Mesothelial cell of epicardium (in vitro differentiated cells): Measurements from ENCODE around the gene HDAC6. TPM values are rescaled to one million over a fixed set of nuclear protein-coding genes. Genes with fewer than 3 reads are reported as not detected.

ENCODE experiments used
- DNase-seq, 2 experiments: peaks; one replicate each; pipeline ENCODE4 v3.0.0; 2021; ENCODE audit warnings: low spot score in 2 of 2; ENCODE audit not compliant: unreplicated experiment in 2 of 2
- H3K27ac Mint-ChIP-seq: 2 replicates; pipeline ENCODE4 v1.8.0; 2021; ENCODE audit warnings: mixed read lengths
- H3K27me3 Mint-ChIP-seq: 2 replicates; pipeline ENCODE4 v1.8.0; 2021; ENCODE audit warnings: low read depth, mixed read lengths
- H3K36me3 Mint-ChIP-seq: 2 replicates; pipeline ENCODE4 v1.8.0; 2021; ENCODE audit warnings: mixed read lengths
- H3K4me1 Mint-ChIP-seq: 2 replicates; pipeline ENCODE4 v1.8.0; 2021; ENCODE audit warnings: mixed read lengths
- H3K4me3 Mint-ChIP-seq: 2 replicates; pipeline ENCODE4 v1.8.0; 2021; ENCODE audit warnings: mild to moderate bottlenecking, moderate library complexity, mixed read lengths
- H3K9me3 Mint-ChIP-seq: 2 replicates; pipeline ENCODE4 v1.8.0; 2021; ENCODE audit warnings: mixed read lengths
- total RNA-seq: library from RNA; stranded (reverse); gene quantifications from 3 replicates; pipeline ENCODE4 v1.2.1, GENCODE V29; 2021
- TF ChIP-seq, protein P1 (sequence below): fragments of 200-600 bp; sonication (generic); IDR thresholded peaks from one replicate; pipeline ENCODE4 v1.5.0; 2021; ENCODE audit warnings: antibody characterized with exemption; ENCODE audit not compliant: unreplicated experiment

The HDAC6 gene
- total RNA-seq, 1 donor from 2014 or later = 205 TPM

DNA sequence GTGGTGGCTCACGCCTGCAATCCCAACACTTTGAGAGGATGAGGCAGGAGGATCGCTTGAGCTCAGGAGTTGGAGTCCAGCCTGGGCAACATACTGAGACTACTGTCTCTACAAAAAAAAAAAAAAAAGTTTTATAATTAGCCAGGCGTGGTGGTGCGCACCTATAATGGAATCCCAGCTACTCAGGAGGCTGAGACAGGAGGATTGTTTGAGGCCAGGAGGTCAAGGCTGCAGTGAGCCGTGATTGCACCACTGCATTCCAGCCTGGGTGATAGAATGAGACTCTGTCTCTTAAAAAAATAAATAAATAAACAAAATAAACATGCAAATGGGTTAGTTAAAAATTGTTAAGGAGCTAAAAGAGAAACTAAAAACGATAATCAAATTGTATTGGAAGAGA lies 32.6 kb upstream of the HDAC6 start:
- peaks cover 19% of the 10 kb centered on the region for H3K9me3 Mint-ChIP-seq
- H3K27ac Mint-ChIP-seq = no peak overlapping the region
- no peak overlapping the region for H3K4me3 Mint-ChIP-seq
- H3K27me3 Mint-ChIP-seq = no peaks in the 10 kb centered on the region
- TF ChIP-seq, protein P1, sequence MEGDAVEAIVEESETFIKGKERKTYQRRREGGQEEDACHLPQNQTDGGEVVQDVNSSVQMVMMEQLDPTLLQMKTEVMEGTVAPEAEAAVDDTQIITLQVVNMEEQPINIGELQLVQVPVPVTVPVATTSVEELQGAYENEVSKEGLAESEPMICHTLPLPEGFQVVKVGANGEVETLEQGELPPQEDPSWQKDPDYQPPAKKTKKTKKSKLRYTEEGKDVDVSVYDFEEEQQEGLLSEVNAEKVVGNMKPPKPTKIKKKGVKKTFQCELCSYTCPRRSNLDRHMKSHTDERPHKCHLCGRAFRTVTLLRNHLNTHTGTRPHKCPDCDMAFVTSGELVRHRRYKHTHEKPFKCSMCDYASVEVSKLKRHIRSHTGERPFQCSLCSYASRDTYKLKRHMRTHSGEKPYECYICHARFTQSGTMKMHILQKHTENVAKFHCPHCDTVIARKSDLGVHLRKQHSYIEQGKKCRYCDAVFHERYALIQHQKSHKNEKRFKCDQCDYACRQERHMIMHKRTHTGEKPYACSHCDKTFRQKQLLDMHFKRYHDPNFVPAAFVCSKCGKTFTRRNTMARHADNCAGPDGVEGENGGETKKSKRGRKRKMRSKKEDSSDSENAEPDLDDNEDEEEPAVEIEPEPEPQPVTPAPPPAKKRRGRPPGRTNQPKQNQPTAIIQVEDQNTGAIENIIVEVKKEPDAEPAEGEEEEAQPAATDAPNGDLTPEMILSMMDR = no peak
- no peaks in the 10 kb centered on the region for H3K4me1 Mint-ChIP-seq
- H3K36me3 Mint-ChIP-seq = no peaks in the 10 kb centered on the region
- no peak for DNase-seq

DNA sequence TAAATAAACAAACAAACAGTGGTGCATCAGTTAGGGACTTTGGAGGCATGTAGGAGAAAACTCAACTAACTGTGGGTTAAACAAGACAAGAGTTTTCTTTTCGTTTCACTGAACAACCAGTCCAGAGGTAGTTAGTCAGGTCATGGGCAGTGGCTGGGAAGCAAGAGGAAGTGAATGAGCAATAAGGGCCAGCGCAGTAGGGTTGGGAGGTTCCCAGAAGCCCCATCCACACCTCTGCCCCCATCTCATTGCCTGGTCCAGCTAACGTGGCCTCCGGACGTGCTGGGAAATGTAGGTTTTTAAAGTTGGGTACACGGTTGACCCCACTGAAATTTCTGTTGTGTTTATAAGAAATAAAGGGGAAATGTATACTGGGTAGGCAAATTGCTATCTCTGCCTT lies 31.6 kb upstream of the HDAC6 start:
- H3K9me3 Mint-ChIP-seq = peaks cover 21% of the 10 kb centered on the region
- H3K27ac Mint-ChIP-seq = no peak overlapping the region
- no peaks in the 10 kb centered on the region for H3K36me3 Mint-ChIP-seq
- no peaks in the 10 kb centered on the region for H3K27me3 Mint-ChIP-seq
- no peak for DNase-seq
- no peaks in the 10 kb centered on the region for H3K4me1 Mint-ChIP-seq
- TF ChIP-seq, protein P1 = no peak
- H3K4me3 Mint-ChIP-seq = no peak overlapping the region

DNA sequence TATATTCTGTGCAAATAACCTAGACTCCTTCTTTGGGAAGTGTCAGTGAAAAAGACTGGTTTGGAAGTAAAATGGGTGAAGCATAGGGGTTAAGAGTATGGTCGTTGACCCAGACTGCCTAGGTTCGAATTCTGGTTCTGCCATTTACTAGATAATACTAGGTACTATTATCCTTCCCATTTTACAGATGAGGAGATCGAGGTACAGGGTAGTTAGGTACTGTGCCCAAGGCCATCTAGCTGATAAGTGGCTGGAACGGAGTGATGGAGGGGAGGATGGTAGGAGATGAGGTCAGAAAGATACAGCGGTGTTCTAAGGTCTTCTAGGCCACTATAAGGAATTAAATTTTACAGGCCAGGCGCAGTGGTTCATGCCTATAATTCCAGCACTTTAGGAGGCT lies 29.3 kb upstream of the HDAC6 start:
- peaks cover 28% of the 10 kb centered on the region for H3K9me3 Mint-ChIP-seq
- peaks cover 5% of the 10 kb centered on the region for H3K4me1 Mint-ChIP-seq
- no peaks in the 10 kb centered on the region for H3K27me3 Mint-ChIP-seq
- no peak overlapping the region for H3K27ac Mint-ChIP-seq
- no peak for DNase-seq
- H3K4me3 Mint-ChIP-seq = no peak overlapping the region
- TF ChIP-seq, protein P1 = no peak
- H3K36me3 Mint-ChIP-seq = no peaks in the 10 kb centered on the region

DNA sequence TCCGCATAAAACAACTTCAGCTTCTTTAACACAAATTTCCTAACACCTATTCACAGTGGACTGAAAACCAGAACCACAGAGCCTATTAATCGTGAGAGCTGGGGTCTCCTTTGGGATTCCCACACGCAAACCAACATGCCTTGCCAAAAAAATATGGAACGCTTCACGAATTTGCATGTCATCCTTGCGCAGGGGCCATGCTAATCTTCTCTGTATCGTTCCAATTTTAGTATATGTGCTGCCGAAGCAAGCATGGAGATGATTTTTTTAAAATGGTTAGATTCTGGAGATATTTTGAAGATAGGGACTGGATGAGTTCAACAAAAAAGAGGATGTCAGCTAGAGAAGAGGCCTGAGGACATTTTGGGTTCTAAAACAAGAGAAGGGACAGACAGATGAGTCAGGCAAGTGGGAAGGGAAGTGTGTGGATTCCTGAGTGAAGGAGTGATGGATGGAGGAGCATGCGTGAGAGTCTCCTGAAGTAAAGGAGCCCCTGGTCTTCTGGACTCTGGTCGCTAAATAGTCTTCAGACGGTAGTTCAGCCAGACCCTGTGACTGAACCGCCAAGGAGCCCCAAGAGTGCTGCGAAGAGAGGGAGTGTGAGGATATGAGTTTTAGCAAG lies 24.9 kb upstream of the HDAC6 start:
- peaks cover 27% of the 10 kb centered on the region for H3K9me3 Mint-ChIP-seq
- TF ChIP-seq, protein P1 = no peak
- H3K27me3 Mint-ChIP-seq = no peaks in the 10 kb centered on the region
- H3K4me3 Mint-ChIP-seq = no peak overlapping the region
- peaks cover 5% of the 10 kb centered on the region for H3K4me1 Mint-ChIP-seq
- H3K27ac Mint-ChIP-seq = no peak overlapping the region
- no peaks in the 10 kb centered on the region for H3K36me3 Mint-ChIP-seq
- DNase-seq = no peak

DNA sequence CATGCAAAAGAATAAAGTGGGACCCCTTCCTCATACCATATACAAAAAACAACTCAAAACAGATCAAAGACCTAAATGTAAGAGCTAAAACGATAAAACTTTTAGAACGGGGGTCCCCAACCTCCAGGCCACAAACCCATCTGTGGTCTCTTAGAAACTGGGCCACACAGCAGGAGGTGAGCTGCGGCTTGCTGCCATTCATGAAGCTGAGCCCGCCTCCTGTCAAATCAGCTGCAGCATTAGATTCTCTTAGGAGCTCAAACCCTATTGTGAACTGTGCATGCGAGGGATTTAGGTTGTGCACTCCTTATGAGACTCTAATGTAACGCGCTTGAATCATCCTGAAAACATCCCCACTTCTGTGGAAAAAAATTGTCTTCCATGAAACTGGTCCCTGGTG lies 22.5 kb upstream of the HDAC6 start:
- Mint-ChIP-seq H3K27me3 (no peaks in the 10 kb centered on the region), H3K4me3 (no peak overlapping the region), H3K9me3 (peaks cover 27% of the 10 kb centered on the region), H3K27ac (no peak overlapping the region), H3K4me1 (peaks cover 5% of the 10 kb centered on the region), H3K36me3 (no peaks in the 10 kb centered on the region)
- TF ChIP-seq, protein P1 = no peak
- no peak for DNase-seq

DNA sequence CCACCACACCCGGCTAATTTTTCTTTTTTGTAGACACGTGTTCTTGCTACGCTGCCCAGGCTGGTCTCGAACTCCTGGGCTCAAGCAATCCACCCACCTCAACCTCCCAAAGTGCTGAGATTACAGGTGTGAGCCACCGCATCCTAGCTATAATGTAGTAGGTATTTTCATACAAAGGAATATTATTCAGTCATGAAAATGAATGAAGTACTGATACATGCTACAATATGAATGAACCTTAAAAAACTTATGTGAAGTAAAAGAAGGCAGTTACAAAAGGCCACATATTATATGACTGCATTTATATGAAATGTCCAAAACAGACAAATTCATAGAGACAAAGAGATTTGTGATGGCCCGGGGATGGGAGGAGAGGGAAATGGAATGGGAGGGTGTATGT lies 20.2 kb upstream of the HDAC6 start:
- no peaks in the 10 kb centered on the region for H3K36me3 Mint-ChIP-seq
- peaks cover 1% of the 10 kb centered on the region for H3K27me3 Mint-ChIP-seq
- TF ChIP-seq, protein P1 = no peak
- no peak for DNase-seq
- peaks cover 25% of the 10 kb centered on the region for H3K9me3 Mint-ChIP-seq
- H3K4me1 Mint-ChIP-seq = peaks cover 4% of the 10 kb centered on the region
- no peak overlapping the region for H3K27ac Mint-ChIP-seq
- H3K4me3 Mint-ChIP-seq = no peak overlapping the region
